HG03280 (cell line): ENCODE data around the gene MAP3K6.

Experiments used
- ATAC-seq: cut with Tn5 transposase; IDR thresholded peaks from one replicate; pipeline ENCODE4 v1.9.1; 2021; ENCODE audit warnings: mild to moderate bottlenecking, moderate library complexity; ENCODE audit not compliant: unreplicated experiment

Gene MAP3K6

DNA sequence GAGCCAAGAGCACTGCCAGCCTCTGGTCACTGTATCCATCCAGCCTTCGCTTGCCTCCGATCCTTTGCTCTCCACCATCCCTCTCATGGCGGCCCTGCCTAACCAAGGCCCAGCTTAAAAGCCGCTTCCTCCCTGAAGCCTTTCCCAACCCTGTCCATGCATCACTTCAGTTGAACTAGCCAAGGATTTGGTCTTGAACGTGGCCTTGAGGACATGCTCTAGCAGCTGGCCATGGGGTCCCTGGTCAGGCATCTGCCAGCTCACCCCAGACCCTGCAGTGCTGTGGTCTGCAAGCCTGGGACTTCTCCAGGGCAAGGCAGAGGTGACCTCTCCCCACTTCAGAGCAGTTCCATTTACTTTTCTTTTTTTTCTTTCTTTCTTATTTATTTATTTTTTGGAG, 30.0 kb downstream of the MAP3K6 start:
- ATAC-seq: no peak

- ATAC-seq: no peak
These were observed 31.0 kb downstream of the MAP3K6 start for GRCh38 chr1:27335506-27336422.

GRCh38 chr1:27333717-27334279, 33.0 kb downstream of the MAP3K6 start:
- ATAC-seq: no peak

DNA sequence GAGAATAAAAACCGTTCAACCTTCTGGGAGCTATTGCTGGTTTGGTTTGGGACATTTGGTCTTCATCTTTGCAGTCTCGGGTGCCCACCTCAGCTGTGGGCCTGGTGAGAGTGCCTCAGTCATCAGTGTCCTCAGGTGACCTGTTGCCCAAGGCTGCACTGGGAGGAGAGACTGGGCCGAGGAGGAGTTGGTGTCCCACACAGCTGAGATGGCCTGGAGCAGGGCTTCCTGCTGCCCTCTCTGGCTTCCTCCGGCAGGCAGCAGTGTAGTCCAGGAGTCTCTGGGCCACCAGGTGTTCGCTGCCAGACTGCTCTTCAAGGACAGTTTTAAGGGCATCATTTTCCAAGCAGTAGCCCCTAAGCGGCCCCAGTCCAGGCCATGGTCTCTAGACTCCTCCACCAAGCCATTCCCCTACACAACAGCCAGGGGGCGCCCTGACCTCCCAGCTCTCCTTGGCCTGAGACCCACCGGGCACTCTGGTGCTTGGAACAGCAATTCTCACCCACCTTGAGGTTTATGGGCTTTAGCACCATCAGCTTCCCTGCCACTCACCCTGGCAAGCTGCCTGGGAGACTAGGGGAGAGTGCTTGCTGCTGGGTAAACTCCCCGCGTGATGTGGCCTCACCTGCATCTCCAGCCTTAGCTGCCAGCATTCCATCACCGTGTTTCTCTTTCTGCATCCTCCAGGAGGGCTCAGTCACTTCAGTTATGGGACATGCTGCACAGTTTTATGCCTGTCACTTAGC, 34.1 kb downstream of the MAP3K6 start:
- ATAC-seq: no peak

GRCh38 chr1:27331922-27332321, 34.8 kb downstream of the MAP3K6 start:
- ATAC-seq: no peak

DNA sequence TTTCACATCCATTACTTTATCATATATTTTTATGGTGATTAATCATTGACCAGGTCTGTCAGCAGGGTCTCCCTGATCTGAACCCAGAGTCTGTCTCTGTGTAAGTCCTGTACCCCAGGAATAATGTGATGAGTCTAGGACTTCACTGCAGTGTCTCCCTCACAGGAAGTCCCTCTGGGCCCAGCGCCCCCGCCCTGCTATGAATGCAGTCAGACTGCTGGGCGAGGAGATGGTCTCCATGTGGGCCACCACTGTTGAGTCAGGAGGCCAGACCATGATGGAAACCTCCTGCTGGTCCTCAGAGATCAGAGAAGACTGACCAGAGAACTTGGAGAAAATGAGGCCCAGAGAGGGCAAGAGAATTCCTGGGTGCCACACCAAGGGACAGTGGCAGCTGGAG, 35.3 kb downstream of the MAP3K6 start:
- ATAC-seq: no peak

DNA sequence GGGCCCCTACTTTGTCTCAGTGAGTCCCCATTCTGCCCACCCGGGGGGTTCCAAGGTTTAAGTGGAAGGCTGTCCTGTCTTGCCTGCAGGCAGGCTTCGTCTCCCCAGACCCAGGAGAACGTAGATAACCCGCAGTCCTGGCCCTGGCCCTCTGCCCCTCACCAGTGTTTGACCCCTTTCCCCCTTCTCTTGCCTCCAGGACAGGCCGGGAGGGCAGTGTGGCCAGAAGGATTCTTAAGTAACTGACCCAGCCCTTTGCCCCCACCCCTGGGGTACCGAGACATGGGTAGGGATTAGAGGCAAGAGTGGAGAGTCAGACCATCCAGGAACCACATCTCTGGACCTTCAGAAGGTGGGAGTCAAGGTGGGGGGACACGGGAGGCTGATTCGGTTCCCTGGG, 36.0 kb downstream of the MAP3K6 start:
- ATAC-seq: no peak

- ATAC-seq: no peak
These were observed 38.8 kb downstream of the MAP3K6 start for GRCh38 chr1:27327964-27328363.

- no peak for ATAC-seq
These were observed 41.5 kb downstream of the MAP3K6 start for GRCh38 chr1:27325286-27325685.

DNA sequence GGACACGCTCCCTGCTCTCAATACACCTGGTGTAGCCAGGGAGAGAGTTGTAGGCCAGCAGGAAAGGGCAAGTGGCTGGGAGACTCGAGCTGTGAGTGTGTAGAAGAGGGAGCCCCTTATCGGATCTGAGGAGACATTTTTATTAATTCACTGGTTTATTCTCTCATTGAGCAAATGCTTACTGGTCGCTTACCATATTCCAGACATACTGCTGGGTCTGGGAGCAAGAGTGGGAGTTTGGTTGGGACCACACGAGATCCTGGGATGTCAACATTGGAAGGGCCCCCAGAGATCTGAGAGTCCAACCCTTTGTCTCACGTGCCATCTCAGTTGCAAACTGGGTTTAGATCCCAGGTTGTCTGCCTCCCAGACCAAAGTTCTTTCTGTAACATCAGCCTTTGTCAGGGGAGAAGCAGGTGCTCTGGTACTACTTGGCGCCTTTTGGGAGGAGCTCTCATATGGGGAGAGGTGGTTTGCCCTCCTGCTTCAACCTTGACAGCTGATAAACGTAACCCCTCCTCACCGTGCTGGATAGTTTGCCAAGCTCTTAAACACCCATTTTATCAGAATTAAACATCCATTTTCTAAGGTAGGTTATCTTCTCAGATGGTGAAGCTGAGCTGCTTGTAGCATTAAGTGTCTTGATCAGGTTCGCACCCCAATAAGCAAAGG, 44.1 kb downstream of the MAP3K6 start:
- no peak for ATAC-seq

DNA sequence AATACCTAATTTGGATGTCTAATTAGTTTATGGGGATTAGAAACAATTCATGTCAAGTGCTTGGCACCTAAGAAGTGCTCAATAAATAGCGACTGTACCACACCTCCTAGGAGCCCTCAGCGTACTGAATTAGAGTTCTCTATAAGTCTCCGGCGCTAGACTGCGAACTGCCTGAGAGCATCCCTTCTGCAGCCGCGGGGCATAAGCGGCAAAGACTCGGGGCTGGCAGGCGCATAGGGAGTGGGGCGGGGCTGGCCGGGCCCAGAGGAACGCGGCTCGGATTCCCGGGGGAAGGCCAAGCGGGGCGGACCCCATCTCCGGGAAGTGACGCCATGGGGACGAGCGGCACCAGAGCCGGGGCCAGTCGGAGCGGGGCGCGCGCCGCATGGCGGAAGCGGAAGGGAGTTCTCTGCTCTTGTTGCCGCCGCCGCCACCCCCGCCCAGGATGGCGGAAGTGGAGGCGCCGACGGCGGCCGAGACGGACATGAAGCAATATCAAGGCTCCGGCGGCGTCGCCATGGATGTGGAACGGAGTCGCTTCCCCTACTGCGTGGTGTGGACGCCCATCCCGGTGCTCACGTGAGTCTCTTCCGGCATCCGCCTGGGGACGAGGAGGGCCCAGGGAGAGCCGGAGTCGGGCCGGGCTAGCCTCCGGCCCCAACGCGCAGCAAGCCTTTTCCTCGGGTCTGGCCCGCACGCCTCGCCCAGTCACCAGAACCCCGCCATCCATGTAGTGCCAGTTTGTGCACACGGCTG, 44.8 kb downstream of the MAP3K6 start, which contains the start of gene TMEM222:
Gene TMEM222, plus strand, starts transcription at position 351 of the 756 bp plus-strand sequence. Its CDS starts 35 bp downstream, at position 386.
- ATAC-seq: peak; percentile 94

DNA sequence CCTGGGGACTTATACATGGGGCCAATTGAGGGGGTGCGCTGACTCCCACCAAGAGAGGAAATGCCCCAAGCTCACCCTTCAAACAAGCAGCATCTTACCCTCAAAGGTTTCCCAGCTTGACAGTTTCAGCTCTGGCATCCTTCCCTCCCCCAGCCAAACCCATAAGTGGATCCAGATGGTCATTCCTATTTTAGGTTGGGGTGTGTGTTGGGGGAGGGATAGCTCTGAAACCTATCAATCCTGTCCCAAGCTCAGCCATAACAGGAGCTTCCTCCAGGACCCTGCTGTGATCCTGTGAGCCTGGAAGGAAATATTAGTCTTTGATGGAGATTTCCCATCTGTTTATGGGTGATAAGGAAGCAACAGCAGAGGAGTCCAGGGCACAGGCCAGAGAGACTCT, 48.2 kb downstream of the MAP3K6 start:
- no peak for ATAC-seq

DNA sequence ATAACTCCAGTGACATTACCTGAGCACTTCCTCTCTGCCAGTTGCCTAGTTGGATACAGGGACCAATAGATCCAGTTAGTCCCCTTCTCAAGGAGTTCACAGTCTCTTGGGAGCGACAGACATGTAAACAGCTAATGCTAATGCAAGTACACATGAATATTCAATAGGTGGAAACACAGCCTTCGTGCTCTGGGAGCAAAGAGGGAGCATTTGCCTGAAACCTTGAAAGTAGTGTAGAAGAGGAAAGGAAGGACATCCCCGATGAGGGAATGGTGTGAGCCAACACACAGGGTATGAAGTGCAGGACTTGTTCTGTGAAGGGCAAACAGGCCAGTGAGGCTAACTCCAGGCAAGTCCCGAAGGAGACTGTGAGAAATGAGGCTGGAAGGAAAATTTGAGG, 48.6 kb downstream of the MAP3K6 start:
- no peak for ATAC-seq

DNA sequence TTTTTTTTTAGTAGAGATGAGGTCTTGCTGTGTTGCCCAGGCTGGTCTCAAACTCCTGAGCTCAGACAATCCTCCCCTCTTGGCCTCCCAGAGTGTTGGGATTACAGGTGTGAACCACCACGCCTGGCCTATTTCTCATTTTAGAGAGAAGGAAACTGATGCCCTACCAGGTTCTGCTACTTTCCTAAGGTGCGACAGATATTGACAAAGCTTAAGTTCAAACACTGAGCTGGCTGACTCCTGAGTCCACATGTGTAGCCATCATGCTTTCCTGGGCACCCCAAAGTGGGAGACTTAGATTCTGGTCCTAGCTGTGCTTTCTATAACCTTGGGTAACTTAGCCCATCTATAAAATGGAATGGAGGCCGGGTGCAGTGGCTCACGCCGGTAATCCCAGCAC, 49.9 kb downstream of the MAP3K6 start:
- ATAC-seq: no peak

GRCh38 chr1:27314737-27315136, 52.0 kb downstream of the MAP3K6 start:
- no peak for ATAC-seq

- ATAC-seq: no peak
These were observed 52.6 kb downstream of the MAP3K6 start for GRCh38 chr1:27314169-27314568.

DNA sequence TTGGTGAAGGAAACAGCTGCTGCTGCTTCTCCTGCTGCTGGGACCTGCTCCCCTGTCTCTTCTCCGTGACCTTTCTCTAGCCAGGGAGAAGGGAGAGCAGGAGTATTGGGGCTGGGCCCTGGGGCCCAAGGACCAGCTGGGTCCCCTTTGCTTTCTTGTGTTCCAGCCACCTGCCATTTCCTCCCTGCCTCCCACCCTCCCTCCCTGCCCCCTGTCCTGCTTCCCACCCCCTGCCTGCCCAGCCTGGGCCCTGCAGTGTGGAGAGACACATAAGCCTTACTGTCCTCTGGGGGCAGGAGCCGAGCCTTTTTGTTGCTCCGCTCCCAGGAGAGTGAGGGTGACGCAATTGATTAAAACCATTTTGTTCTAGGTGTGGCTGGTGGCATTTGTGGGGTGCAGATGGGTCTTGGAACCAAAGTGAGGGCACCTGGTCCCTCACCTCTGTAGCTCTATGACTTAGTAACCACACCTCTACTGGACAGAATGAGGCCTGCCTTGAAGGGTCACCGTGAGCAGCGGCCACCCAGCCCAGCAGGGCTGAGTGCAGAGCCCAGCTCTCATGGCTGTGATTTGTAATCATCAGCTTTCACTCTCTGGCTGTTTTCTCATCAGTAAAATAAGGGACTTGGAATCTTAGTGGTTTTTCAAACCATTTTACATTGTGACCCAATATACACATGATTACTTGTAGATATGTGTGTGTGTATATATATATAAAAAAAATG, 58.7 kb downstream of the MAP3K6 start:
- no peak for ATAC-seq

DNA sequence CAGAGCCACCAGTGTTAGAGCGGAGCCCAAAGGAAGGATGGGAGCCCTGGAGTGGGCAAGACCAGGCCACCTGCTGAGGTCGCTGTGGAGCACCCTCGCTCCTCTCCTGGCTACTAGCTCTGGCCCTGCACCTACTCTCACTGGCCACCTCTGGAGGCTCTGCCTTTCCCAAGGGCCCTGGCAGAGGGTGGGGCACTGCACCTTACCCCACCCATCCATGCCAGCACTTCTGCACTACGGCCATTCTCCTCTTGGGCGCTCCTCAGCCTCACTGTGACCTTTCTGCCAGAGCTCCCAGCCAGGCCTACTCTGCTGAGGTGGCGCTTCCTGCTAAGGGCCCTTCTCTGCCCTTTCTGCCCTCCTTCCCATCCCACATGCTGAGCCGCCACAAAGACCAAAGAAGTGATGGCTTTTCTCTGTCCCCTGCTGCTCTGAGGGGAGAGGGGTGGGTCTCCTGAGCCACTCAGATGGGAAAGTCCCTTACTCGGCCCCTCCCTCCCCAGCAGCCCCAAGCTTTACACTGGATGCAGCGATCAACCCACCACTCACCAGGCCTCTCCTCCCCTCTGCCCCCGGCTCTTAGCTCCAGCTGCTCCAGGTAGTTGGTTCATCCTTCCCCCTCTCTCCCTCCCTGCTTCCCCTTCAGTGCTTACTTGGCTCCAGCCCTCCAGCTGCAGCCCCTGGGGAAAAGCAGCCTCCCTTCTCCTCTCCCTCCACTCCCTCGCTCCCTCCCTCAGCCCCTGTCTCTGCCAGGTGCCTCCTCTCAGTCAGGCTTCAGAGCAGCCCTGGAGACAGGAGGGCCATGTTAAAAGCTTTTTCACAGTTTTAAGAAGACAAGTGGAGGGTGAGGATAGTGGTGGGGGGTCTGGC, 59.6 kb downstream of the MAP3K6 start:
- no peak for ATAC-seq

- ATAC-seq: no peak
These were observed 60.7 kb downstream of the MAP3K6 start for GRCh38 chr1:27306071-27306470.
